Effector memory CD8-positive, alpha-beta T cell (primary cell): ENCODE data around the gene SF3A2.

Experiments used
- ATAC-seq: fragments of 150-1000 bp; cut with Tn5 transposase; replicated peaks from 2 replicates; pipeline ENCODE4 v1.10.0; 2021; ENCODE audit warnings: mild to moderate bottlenecking, moderate library complexity
- DNase-seq, 3 experiments: peaks; one replicate each; pipeline ENCODE4 v3.0.0; 2021
- H3K27ac Mint-ChIP-seq, 2 donors: one replicate each; pipeline ENCODE4 v1.8.0; 2022; ENCODE audit warnings: mild to moderate bottlenecking in 2 of 2, mixed read lengths in 2 of 2, moderate library complexity in 2 of 2
- H3K27me3 Mint-ChIP-seq, 2 donors: one replicate each; pipeline ENCODE4 v1.8.0; 2022; ENCODE audit warnings: mixed read lengths in 2 of 2
- H3K36me3 Mint-ChIP-seq: one replicate; pipeline ENCODE4 v1.8.0; 2022; ENCODE audit warnings: mild to moderate bottlenecking, moderate library complexity, mixed read lengths; ENCODE audit not compliant: insufficient read depth
- H3K4me1 Mint-ChIP-seq, 2 donors: one replicate each; pipeline ENCODE4 v1.8.0; 2022; ENCODE audit warnings: low read depth in 2 of 2, mixed read lengths in 2 of 2
- H3K4me3 Mint-ChIP-seq, 2 donors: one replicate each; pipeline ENCODE4 v1.8.0; 2022; ENCODE audit warnings: mild to moderate bottlenecking in 2 of 2, mixed read lengths in 2 of 2, moderate library complexity in 2 of 2
- H3K9me3 Mint-ChIP-seq, 2 donors: one replicate each; pipeline ENCODE4 v1.8.0; 2022; ENCODE audit warnings: mixed read lengths in 2 of 2

SF3A2 gene

GRCh38 chr19:2244486-2244885, 7.9 kb downstream of the SF3A2 start:
- peaks cover 28 to 37% of the 10 kb centered on the region in 2 donors for H3K4me1 Mint-ChIP-seq
- ATAC-seq (no peak), DNase-seq (no peak)
- H3K27ac Mint-ChIP-seq, result peak overlapping the region in 1 of 2 donors; percentile 38
- peaks cover 61% of the 10 kb centered on the region for H3K36me3 Mint-ChIP-seq
- H3K4me3 Mint-ChIP-seq, result no peak overlapping the region
- no peaks in the 10 kb centered on the region for H3K9me3 Mint-ChIP-seq
- no peaks in the 10 kb centered on the region for H3K27me3 Mint-ChIP-seq

DNA sequence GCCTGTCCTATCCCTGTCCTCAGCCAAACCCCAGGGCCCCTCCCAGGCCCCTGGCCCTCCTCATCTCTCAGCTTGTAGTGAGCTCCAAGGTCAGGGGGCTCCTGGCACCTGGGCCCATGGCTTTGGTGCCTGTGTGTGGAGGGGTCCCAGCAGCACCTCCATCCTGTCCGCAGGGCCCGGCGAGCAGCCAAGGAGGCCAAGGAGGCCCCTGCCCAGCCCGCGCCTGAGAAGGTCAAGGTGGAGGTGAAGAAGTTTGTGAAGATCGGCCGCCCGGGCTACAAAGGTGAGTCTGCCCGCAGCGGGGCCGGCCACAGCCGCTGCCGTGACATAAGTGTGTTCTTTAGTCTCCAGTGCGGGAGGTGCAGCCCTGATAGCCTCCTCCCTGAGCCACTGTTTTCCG, 8.6 kb downstream of the SF3A2 start:
- no peaks in the 10 kb centered on the region for H3K9me3 Mint-ChIP-seq
- no peak overlapping the region for H3K4me3 Mint-ChIP-seq
- DNase-seq, result no peak
- H3K36me3 Mint-ChIP-seq, result peaks cover 56% of the 10 kb centered on the region
- peaks cover 20 to 29% of the 10 kb centered on the region in 2 donors for H3K4me1 Mint-ChIP-seq
- no peak for ATAC-seq
- H3K27ac Mint-ChIP-seq, result peak overlapping the region in 1 of 2 donors; percentile 38
- no peaks in the 10 kb centered on the region for H3K27me3 Mint-ChIP-seq

GRCh38 chr19:2246014-2246620, 9.5 kb downstream of the SF3A2 start:
- Mint-ChIP-seq H3K4me1 (peaks cover 13 to 20% of the 10 kb centered on the region in 2 donors), H3K27me3 (no peaks in the 10 kb centered on the region), H3K36me3 (peaks cover 56% of the 10 kb centered on the region)

GRCh38 chr19:2246801-2247361, 10.3 kb downstream of the SF3A2 start:
- peaks cover 8 to 13% of the 10 kb centered on the region in 2 donors for H3K4me1 Mint-ChIP-seq
- no peak overlapping the region for H3K27ac Mint-ChIP-seq
- peaks cover 57% of the 10 kb centered on the region for H3K36me3 Mint-ChIP-seq
- H3K4me3 Mint-ChIP-seq, result no peak overlapping the region
- ATAC-seq (no peak), DNase-seq (no peak)
- H3K27me3 Mint-ChIP-seq, result peaks cover 0 to 3% of the 10 kb centered on the region in 2 donors
- H3K9me3 Mint-ChIP-seq, result no peaks in the 10 kb centered on the region

More at GRCh38 chr19:2246014-2246620, 9.5 kb downstream of the SF3A2 start:
- H3K27ac Mint-ChIP-seq, result peak overlapping the region in 1 of 2 donors; percentile 32
- no peak for DNase-seq
- H3K4me3 Mint-ChIP-seq, result peak overlapping the region in 1 of 2 donors; percentile 6
- ATAC-seq, result no peak
- no peaks in the 10 kb centered on the region for H3K9me3 Mint-ChIP-seq

DNA sequence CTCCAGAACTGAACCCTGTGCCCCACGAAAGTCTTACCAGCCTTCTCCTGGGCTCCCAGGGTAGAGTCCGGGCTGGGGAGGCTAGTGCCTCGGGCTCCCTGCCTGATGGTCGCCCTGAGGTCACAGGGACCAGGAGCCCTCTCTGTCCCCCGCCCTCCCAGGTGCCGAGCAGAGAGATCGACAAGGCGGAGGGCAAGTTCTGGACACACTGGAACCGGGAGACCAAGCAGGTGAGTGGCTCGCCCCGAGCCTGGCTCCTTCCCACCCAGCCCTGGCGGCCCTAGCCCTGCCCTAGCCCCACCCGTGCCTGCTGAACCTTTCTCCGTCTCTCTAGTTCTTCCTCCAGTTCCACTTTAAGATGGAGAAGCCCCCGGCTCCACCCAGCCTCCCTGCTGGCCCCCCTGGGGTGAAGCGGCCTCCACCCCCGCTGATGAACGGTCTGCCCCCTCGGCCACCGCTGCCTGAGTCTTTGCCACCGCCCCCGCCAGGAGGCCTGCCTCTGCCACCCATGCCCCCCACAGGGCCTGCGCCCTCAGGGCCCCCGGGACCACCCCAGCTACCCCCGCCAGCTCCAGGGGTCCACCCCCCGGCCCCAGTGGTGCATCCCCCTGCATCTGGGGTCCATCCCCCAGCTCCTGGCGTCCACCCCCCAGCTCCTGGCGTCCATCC, 10.9 kb downstream of the SF3A2 start:
- DNase-seq (no peak), ATAC-seq (no peak)
- Mint-ChIP-seq H3K4me1 (peaks cover 5 to 12% of the 10 kb centered on the region in 2 donors), H3K9me3 (no peaks in the 10 kb centered on the region), H3K27me3 (peaks cover 0 to 10% of the 10 kb centered on the region in 2 donors), H3K27ac (no peak overlapping the region), H3K4me3 (no peak overlapping the region), H3K36me3 (peaks cover 58% of the 10 kb centered on the region)

DNA sequence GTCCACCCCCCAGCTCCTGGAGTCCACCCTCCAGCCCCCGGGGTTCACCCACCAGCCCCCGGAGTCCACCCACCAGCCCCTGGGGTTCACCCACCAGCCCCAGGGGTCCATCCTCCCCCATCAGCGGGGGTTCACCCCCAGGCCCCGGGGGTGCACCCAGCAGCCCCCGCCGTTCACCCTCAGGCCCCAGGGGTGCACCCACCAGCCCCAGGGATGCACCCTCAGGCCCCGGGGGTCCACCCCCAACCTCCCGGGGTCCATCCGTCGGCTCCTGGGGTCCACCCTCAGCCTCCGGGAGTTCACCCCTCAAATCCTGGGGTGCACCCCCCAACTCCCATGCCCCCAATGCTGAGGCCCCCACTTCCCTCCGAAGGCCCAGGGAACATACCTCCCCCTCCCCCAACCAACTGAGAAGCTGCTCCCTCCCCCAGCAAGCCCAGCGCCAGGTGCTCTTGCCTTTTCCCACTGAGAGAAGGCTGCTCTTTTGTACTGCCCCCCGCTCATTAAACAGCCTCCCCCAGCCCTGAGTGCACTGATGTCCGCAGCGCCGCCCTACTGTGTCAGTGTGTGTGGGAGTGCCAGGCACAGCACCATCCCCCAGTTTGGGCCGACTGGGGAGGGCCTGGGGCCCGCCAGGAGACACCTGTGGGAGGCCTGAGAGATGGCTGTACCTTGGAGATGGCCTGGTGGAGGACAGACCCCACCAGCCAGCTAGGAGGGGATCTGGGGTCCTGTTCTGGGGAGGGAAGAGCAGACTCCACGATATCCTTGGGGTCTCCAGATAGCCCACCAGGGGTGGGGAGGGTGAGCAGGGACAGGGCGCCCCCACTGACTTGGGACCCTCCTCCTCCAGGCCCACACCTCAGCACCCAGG, 11.7 kb downstream of the SF3A2 start:
- H3K36me3 Mint-ChIP-seq, result peaks cover 60% of the 10 kb centered on the region
- no peak for ATAC-seq

DNA sequence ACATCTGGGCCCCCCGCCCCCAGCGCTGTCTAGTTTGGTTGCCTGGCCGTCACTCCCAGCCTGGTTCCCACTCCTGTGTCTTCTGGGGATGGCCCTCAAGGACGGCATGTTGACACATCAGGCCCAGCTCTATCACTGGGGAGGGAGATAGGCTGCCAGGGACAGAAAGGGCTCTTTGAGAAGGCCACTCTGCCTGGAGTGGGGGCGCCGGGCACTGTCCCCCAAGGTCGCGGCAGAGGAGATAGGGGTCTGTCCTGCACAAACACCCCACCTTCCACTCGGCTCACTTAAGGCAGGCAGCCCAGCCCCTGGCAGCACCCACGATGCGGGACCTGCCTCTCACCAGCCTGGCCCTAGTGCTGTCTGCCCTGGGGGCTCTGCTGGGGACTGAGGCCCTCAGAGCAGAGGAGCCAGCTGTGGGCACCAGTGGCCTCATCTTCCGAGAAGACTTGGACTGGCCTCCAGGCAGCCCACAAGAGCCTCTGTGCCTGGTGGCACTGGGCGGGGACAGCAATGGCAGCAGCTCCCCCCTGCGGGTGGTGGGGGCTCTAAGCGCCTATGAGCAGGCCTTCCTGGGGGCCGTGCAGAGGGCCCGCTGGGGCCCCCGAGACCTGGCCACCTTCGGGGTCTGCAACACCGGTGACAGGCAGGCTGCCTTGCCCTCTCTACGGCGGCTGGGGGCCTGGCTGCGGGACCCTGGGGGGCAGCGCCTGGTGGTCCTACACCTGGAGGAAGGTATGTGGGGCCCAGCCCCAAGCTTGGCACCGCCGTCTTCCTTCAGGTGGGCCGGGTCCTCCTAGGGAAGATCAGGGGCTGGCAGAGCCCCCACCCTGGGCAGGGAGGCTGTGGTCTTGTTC, 12.6 kb downstream of the SF3A2 start, which contains the start of gene AMH:
Gene AMH, plus strand, starts transcription at position 314 of the 857 bp plus-strand sequence. Its CDS starts 10 bp downstream, at position 324.
- DNase-seq (no peak), ATAC-seq (no peak)
- Mint-ChIP-seq H3K27me3 (peaks cover 0 to 14% of the 10 kb centered on the region in 2 donors), H3K27ac (peak within 1 kb of the TSS in 1 of 2 donors; percentile 63), H3K4me3 (peak within 1 kb of the TSS in 1 of 2 donors; percentile 25), H3K36me3 (peaks cover 51% of the 10 kb centered on the region), H3K4me1 (peaks cover 4 to 12% of the 10 kb centered on the region in 2 donors), H3K9me3 (no peaks in the 10 kb centered on the region)

More for the DNA sequence above, 11.7 kb downstream of the SF3A2 start:
- DNase-seq, result no peak
- Mint-ChIP-seq H3K4me1 (peaks cover 4 to 10% of the 10 kb centered on the region in 2 donors), H3K27me3 (peaks cover 0 to 14% of the 10 kb centered on the region in 2 donors), H3K4me3 (no peak overlapping the region), H3K9me3 (no peaks in the 10 kb centered on the region), H3K27ac (peak overlapping the region in 1 of 2 donors; percentile 63)

DNA sequence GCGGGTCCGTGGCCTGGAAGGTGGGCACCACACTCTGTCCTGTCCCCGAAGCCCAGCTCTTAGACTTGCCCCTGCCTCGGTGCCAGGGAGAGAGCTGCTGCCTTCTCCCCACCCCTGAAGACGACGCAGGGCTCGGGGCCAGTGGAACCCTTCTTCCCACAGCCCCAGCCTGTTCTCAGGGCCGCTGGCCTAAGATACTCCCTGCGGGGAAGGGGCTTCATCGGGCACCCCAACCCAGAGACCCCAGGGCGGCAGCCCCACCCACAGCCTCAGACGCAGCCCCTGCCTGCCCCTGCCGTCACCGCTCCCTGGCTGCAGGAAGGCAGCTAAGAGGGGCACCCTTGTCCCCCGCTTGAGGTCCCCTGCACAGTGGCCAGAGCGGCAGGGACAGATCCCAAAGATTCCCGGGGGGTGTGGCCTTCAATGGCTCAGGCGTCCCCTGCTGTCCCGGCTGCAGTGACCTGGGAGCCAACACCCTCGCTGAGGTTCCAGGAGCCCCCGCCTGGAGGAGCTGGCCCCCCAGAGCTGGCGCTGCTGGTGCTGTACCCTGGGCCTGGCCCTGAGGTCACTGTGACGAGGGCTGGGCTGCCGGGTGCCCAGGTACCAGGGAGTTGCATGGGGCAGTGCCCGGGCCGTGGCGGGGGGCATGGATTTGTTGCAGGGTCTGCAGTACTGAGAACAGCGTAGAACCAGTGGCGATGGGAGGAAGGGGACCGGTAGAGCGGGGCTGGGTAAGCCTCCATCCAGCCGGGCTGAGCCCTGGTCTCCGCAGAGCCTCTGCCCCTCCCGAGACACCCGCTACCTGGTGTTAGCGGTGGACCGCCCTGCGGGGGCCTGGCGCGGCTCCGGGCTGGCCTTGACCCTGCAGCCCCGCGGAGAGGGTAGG, 13.5 kb downstream of the SF3A2 start:
- H3K36me3 Mint-ChIP-seq, result peaks cover 43% of the 10 kb centered on the region
- no peak for ATAC-seq
- no peak for DNase-seq
- peak overlapping the region; percentile 25 to 29 for H3K4me3 Mint-ChIP-seq
- H3K4me1 Mint-ChIP-seq, result peaks cover 4 to 12% of the 10 kb centered on the region in 2 donors
- H3K27ac Mint-ChIP-seq, result no peak overlapping the region
- no peaks in the 10 kb centered on the region for H3K9me3 Mint-ChIP-seq
- peaks cover 0 to 14% of the 10 kb centered on the region in 2 donors for H3K27me3 Mint-ChIP-seq

- Mint-ChIP-seq H3K9me3 (no peaks in the 10 kb centered on the region), H3K27me3 (peaks cover 0 to 14% of the 10 kb centered on the region in 2 donors)
Measured at GRCh38 chr19:2250766-2251105, 14.1 kb downstream of the SF3A2 start.

GRCh38 chr19:2251106-2252054, 14.8 kb downstream of the SF3A2 start:
- Mint-ChIP-seq H3K9me3 (no peaks in the 10 kb centered on the region), H3K27ac (peak overlapping the region in 1 of 2 donors; percentile 75), H3K27me3 (peaks cover 0 to 14% of the 10 kb centered on the region in 2 donors), H3K36me3 (peaks cover 34% of the 10 kb centered on the region), H3K4me1 (peaks cover 4 to 11% of the 10 kb centered on the region in 2 donors), H3K4me3 (peak overlapping the region; percentile 81 to 83)
- ATAC-seq (peak; percentile 49), DNase-seq (no peak)

More at GRCh38 chr19:2250766-2251105, 14.1 kb downstream of the SF3A2 start:
- peaks cover 4 to 12% of the 10 kb centered on the region in 2 donors for H3K4me1 Mint-ChIP-seq
- H3K27ac Mint-ChIP-seq, result no peak overlapping the region
- ATAC-seq, result no peak
- H3K4me3 Mint-ChIP-seq, result peak overlapping the region; percentile 25 to 29
- H3K36me3 Mint-ChIP-seq, result peaks cover 40% of the 10 kb centered on the region
- no peak for DNase-seq
